ENCODE results near the gene PIGB.
"Not testable (repeated sequence)": the region's sequence is repeated elsewhere in the genome, so short reads cannot be mapped to it uniquely, and the experiment has no call there.

The PIGB gene

DNA sequence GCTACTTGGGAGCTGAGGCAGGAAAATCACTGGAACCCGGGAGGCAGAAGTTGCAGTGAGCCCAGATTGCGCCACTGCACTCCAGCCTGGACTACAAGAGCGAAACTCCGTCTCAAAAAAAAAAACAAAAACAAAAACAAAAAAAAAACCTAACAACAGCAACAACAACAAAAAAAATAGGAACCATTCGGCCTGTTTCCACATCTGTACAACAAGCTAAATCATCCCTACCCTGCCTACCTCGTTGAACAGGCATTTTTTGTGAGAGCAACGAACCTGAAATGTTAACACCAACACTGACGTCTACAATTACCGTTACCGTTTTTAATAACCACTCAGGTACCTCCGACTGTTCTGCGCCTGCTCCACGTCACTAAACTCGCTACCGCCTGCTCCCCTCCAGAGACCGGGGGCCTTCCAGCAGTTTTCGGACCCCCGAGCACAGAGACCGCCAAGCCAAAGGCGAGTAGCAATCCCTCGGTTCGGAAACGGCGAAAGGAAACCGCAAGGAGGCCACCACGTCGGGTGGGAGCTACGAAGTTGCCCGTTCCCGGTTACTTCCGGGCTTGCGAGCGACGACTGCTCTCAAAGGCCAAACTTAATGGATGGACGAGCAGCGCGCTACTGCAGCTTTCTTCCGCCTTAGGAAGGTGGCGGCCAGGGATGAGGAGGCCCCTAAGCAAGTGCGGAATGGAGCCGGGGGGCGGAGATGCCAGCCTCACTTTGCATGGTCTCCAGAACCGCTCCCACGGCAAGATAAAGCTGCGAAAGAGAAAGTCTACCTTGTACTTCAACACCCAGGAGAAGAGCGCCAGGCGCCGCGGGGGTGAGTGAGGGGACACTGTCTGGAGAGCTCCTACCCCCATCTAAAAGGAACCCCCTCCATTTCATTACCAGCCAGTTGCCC is at the start of gene PIGB, which contains the start of gene PIGBOS1:
Gene PIGB (plus strand): TSS at position 635 of the 907 bp plus-strand sequence. CDS start 29 bp downstream, at position 664.
Gene PIGBOS1 (minus strand): TSS at position 536 of the 907 bp plus-strand sequence. CDS start 1,331 bp downstream, outside the sequence.
- peak; percentile 92 to 94 for DNase-seq
- no peak for TF ChIP-seq GATA1 (IDR thresholded peaks at IDR 0.05; ENCODE audit: low read depth, low read length)
- peak; percentile 95 for TF ChIP-seq POLR2A (IDR thresholded peaks at IDR 0.05; ENCODE audit: low read length)

DNA sequence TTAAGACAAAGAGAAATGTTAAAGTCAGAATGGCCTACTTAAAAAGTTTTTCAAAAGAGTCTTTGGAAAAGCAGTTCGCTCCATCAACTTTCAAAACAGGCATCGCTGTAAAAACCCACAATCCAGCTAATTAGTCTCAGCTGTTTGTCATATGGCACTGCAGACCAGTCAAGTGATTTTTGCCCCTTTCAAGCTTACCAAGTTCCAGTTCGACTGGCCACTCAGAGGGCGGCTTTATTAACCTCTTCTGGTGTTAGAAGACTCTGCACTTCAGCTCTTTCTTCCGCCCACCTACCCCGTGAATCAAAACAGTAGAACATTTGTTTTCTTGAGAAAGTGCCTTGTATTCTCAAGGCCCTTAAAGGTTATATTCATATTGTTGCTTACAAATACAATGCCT is 48.7 kb upstream of the PIGB start:
- DNase-seq = no peak
- TF ChIP-seq GATA1 (IDR thresholded peaks at IDR 0.05; ENCODE audit: low read depth, low read length) (no peak), POLR2A (IDR thresholded peaks at IDR 0.05; ENCODE audit: low read length) (no peak)

DNA sequence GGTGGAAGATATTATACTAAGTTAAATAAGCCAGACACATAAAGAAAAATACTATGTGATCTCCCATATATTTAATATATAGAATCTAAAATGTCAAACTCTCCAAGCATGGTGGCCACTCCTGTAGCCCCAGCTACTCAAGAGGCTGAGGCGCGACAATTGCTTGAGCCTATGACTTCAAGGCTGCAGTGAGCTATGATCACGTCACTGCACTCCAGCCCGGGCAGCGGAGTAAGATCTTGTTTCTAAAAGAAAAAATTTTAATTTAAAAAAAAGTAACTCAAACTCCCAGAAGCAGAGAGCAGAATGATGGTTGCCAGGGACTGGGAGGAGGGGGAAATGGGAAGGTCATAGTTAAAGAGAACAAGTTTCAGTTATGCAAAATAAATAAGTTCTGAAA is 42.7 kb upstream of the PIGB start:
- TF ChIP-seq GATA1 (IDR thresholded peaks at IDR 0.05; ENCODE audit: low read depth, low read length) (no peak), POLR2A (IDR thresholded peaks at IDR 0.05; ENCODE audit: low read length) (no peak)
- DNase-seq = no peak

DNA sequence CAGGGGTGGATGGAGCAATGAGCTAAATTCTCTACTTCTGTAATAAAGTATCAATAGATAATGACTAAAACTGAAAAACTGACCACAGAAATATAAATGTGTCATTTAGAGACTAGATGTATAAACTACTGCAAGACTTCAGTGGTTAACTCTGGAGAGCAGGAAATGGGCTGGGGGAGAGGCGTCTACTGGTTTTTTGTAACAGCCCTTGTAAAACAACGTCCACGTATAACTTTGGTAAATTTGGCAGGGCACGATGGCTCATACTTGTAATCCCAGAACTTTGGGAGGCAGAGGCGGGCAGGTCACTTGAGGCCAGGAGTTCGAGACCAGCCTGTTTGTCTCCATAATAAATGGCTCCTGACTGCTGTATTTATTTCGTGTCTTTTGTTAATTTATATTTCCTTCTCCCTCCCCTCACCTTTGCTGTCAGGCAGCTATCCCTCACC is 41.9 kb upstream of the PIGB start:
- TF ChIP-seq GATA1 (IDR thresholded peaks at IDR 0.05; ENCODE audit: low read depth, low read length) = no peak
- no peak for TF ChIP-seq POLR2A (IDR thresholded peaks at IDR 0.05; ENCODE audit: low read length)

DNA sequence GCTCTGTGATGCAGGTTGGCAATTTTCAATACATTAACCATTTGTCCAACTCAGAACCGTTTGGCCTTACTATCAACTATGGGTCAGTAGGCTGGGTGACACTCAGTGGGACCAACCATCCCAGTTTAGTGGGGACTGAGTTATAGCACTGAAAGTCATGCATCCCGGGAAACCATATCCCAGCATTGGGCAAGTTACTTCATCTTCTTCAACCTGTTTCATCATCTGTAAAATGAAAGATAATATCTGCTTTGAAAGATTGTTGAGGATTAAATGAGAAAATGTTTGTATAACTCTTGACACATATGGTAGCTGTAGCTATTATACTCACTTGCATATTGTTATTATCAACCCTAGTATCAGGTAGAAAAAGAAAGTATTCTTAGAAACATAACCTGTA is 41.3 kb upstream of the PIGB start:
- TF ChIP-seq POLR2A (IDR thresholded peaks at IDR 0.05; ENCODE audit: low read length) (no peak), GATA1 (IDR thresholded peaks at IDR 0.05; ENCODE audit: low read depth, low read length) (no peak)
- no peak for DNase-seq

More for the DNA sequence above, 41.9 kb upstream of the PIGB start:
- DNase-seq = no peak

DNA sequence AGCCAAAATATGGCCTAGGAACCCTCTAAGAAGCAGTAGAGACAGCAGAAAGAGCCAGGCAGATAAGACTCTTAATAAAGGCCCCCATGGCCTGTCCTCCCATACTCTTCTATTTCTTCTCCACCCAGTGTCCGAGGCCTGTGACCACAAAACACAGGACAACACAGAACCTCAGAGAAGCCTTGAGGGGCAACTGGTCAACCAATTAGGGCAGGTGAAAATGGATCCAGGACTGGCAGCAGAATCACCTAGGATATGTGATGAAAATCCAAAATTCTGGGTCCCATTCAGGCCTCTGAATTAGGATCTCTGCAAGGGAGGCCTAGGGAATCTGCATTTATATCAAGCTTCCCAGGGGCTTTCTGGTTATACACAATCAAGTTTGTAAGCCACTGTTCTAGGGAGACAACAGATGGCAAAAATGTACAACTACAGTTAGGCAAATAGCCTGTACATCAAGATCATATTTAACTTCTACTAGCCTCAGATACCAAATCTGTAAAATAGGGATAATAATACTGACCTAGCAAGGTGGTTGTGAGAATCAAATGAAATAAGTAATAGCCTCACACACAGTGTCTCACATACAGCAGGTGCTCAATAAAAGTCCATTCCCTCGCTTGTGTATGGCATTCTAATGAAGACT is 39.8 kb upstream of the PIGB start:
- TF ChIP-seq GATA1 (IDR thresholded peaks at IDR 0.05; ENCODE audit: low read depth, low read length) = no peak
- TF ChIP-seq POLR2A (IDR thresholded peaks at IDR 0.05; ENCODE audit: low read length) = no peak
- DNase-seq = no peak

DNA sequence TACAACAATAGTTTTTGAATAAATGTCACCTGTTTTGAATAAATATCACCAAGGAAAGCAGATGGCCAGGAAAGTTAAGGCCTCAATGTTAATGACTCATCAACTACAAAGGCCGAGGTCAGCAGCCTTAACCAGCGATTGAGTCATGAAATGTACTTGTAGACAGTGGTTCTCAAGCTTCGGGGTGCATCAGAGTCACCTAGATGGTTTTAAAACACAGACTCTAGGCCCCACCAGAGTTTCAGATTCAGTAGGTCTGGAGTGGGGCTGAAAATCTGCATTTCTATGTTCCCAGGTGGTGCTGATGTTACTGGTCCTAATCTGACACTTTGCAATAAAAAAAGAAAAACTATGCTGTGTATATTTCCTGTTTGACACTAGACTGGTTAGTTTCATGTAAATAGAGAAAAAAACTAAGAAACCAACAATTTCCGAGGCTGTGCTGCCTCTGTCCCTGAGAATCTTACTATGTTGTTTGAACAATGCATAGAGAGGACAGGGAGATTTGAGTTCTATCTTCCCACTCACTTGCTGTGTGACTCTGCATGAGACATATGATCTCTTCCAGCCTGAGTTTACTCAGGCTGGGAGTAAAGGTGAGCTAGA is 39.2 kb upstream of the PIGB start:
- DNase-seq = peak; percentile 80 to 83
- no peak for TF ChIP-seq GATA1 (IDR thresholded peaks at IDR 0.05; ENCODE audit: low read depth, low read length)
- TF ChIP-seq POLR2A (IDR thresholded peaks at IDR 0.05; ENCODE audit: low read length) = no peak

DNA sequence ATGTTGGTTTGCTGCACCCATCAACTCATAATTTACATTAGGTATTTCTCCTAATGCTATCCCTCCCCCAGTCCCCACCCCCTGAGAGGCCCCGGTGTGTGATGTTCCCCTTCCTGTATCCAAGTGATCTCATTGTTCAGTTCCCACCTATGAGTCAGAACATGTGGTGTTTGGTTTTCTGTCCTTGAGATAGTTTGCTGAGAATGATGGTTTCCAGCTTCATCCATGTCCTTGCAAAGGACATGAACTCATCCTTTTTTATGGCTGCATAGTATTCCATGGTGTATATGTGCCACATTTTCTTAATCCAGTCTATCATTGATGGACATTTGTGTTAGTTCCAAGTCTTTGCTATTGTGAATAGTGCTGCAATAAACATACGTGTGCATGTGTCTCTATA is 38.4 kb upstream of the PIGB start:
- DNase-seq = not testable (repeated sequence)

DNA sequence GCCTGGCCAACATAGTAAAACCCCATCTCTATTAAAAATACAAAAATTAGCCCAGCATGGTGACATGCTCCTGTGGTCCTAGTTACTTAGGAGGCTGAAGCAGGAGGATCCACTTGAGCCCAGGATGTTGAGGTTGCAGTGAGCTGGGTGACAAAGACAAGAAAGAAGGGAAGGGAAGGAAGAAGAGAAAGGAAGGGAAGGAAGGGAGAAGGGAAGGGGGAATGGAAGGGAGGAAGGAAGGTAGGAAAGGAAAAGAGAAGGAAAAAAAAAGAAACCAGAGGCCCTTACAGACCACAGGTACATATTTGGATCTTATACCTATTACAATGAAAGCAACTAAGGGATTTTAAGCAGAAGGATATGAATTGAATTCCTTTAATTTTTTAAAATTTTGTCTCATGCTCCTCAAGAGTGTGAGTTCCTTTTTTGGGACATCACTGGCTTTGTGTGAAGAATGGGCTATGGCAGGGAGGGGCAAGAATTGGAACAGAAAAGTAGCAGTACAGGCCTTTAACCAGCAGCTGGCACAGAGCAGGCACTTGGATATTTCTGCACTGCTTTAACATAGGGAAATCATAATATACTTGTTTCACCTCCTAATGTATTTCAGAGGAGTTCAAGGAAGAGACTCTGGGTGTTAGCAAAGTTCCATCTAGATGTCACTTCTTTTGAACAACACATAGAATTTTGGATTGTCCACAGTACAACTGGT is 37.3 kb upstream of the PIGB start:
- peak in 1 of 2 experiments; percentile 27 for DNase-seq
- TF ChIP-seq GATA1 (IDR thresholded peaks at IDR 0.05; ENCODE audit: low read depth, low read length) = no peak
- no peak for TF ChIP-seq POLR2A (IDR thresholded peaks at IDR 0.05; ENCODE audit: low read length)

DNA sequence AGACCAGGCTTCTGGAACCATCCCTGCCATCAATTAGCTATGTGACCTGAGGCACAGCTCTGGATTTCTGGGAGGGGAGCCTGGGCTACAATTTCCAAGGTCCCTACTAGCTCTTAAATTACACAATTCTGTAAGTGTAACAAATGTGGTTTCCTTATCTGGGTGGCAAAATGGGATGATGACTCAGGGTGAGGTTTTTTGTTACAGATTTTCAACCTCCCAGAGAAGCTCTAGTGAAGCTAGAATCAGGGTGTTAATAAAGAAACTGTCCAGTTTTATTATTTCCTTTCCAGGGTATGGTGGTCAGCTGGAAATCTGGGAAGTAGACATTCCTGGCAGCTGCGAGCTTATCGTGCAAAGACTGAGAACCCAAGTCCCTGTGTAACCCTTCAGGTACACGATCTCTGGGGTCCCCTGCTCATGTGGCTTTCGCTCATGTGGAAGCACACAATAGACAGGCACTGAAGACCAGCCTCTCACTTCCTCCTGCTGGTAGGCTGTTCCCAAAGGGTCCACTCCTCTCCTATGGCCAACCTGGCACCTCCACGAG is 36.7 kb upstream of the PIGB start:
- DNase-seq = peak; percentile 21 to 40
- TF ChIP-seq POLR2A (IDR thresholded peaks at IDR 0.05; ENCODE audit: low read length) (no peak), GATA1 (IDR thresholded peaks at IDR 0.05; ENCODE audit: low read depth, low read length) (no peak)

DNA sequence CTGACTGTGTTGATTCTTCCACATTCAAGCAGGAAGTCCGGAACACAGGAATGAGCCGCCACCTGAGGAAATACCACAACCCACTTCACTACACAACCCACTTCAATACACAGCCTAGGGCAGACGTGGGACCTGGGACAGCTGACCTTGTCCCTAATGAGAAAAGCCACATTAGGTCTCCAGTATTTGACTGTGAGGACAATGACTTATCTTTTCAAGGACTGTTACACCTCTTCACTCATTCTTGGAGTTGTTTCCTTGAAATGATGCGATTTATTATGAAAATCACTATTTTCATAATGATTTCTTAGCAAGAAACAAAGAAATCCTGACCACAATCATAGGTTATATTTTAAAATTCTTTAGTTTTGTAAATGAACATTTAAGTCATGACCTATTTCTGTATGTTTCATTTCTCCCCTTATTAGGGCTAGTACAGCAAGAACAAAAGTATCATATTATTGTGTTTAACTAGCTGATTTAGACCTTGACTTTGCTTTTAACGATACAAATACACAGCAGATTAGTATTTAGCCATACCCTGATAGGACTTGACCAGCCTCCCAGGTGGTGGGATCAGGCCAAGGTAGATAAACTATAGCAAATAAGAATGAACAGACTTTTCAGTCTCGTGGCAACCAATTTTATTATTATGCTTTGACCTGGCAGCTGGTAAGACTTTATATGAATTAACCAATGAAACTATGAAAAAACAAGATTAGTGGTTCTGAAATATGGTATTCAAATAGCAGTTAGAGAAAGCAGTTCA is 35.5 kb upstream of the PIGB start:
- no peak for DNase-seq
- TF ChIP-seq GATA1 (IDR thresholded peaks at IDR 0.05; ENCODE audit: low read depth, low read length) (no peak), POLR2A (IDR thresholded peaks at IDR 0.05; ENCODE audit: low read length) (no peak)

DNA sequence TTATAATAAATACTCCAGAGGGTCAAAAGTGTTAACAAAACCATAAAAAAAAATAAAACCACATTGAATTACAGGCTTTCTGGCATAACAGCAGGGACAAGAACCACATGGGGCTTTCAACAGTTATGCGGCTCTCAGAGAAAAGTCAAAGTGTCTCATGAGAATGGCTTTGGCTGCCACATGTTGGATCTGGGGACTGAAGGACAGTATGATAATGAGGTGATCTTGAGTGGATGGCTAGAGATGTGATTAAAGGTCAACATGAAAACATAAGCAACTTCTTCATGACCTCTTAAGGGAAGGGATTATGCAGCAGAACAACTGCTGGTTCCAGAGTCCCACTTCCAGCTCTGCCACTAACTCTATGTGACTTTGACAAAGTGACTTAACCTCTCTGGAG is 34.6 kb upstream of the PIGB start:
- no peak for DNase-seq
- no peak for TF ChIP-seq POLR2A (IDR thresholded peaks at IDR 0.05; ENCODE audit: low read length)
- no peak for TF ChIP-seq GATA1 (IDR thresholded peaks at IDR 0.05; ENCODE audit: low read depth, low read length)

DNA sequence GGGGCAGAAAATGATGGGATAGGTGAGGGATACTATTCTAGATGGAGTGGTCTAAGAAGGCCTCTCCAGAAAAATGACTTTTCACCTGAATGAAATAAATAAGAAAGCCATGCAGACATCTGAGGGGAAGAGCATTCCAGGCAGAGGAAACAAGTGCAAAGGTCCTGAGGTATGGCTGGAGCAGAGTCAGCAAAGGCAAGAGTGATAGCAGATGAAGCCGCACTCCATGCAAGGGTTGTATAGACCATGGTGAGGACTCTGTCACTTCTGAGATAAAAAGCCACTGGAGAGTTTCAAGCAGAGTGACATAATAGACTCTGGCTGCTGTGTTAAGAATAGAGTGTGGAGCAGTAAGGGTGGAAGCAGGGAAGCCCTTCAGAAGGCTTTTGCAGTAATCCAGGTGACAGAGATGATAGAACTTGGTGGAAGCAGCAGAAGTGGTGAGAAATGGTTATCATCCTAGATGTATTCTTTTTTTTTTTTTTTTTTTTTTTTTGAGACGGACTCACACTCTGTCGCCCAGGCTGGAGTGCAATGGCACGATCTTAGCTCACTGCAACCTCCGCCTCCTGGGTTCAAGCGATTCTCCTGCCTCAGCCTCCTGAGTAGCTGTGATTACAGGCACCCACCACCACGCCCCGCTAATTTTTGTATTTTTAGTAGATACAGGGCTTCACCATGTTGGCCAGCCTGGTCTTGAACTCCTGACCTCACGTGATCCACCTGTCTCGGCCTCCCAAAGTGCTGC is 32.4 kb upstream of the PIGB start:
- DNase-seq = peak in 1 of 2 experiments; percentile 6
